GM19397 (cell line): ENCODE data around the gene DHRS7B.

Experiments used
- ATAC-seq: cut with Tn5 transposase; IDR thresholded peaks from one replicate; pipeline ENCODE4 v1.9.1; 2021; ENCODE audit warnings: mild to moderate bottlenecking, moderate library complexity; ENCODE audit not compliant: unreplicated experiment

The DHRS7B gene

DNA sequence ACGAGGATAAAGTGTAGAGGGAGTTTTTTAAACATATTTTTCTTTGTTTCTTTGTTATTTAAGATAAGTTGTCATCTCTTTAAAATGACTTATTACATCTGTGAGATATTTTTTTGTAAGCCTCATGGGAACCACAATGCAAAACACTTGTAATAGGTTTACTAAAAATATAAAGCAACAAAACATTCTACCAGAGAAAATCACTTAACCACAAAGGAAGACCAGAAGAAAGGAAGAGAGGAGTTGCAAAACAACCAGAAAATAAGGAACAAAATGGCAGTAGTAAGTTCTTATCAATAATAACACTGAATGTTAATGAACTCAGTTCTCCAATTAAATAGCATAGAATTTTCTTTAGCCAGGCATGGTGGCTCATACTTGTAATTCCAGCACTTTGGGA, 22.9 kb downstream of the DHRS7B start:
- ATAC-seq: no peak

DNA sequence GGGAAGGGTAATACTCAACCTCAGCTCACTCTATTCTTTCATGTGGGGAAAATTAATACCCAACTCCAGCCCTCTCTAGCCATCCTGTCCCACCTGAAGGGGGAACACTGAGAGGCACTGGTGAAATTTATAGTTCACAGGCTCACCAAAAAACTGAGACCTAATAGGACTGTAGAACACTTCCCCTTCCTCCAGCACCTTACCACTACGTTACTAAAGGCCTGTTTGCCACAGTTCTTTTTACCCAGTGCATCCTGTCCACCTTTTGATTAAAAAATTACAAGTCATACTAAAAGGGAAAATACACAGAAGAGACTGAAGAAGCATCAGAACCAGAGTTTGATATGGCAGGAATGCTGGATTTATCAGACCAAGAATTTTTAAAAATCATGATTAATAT, 26.0 kb downstream of the DHRS7B start:
- no peak for ATAC-seq

DNA sequence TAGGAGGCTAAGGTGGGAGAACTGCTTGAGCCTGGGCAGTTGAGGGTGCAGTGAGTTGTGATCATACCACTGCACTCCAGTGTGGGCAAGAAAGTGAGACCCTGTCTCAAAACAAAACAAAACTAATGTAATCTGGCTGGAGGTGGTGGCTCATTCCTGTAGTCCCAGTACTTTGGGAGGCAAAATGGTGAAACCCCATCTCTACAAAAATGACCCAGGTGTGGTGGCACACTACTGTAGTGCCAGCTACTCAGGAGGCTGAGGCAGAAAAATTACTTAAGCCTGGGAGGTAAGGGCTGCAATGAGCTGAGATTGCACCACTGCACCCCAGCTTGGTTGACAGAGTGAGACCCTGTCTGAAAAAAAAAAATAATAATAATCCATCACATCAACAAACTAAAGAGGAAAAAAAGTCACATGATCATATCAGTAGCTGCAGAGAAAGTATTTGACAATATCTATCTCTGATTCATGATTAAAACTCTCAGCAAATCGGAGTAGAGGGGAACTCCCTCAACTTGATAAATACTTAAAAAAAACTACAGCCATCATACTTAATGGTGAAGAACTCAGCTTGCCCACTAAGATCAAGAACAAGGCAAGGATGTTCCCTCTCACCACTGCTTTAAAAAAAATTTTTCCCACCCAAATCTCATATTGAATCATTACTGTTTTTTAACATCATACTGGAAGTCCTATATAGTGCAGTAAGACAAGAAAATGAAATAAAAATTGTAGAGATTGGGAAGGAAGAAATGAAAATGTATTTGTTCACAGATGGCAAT, 31.0 kb downstream of the DHRS7B start:
- no peak for ATAC-seq

DNA sequence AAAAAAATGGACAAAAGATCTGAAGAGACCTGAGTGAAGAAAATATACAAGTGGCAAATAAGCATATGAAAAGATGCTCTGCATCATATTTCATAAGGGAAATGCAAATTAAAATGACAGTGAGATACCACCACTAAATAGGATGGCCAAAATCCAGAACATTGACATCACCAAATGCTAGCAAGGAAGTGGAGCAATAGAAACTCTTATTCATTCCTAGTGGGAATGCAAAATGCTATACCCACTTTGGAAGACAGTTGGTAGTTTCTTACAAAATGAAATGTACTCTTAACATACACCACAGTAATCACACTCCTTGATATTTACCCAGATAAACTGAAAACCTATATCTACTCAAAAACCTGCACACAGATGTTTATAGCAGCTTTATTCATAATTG, 33.6 kb downstream of the DHRS7B start:
- ATAC-seq: no peak

DNA sequence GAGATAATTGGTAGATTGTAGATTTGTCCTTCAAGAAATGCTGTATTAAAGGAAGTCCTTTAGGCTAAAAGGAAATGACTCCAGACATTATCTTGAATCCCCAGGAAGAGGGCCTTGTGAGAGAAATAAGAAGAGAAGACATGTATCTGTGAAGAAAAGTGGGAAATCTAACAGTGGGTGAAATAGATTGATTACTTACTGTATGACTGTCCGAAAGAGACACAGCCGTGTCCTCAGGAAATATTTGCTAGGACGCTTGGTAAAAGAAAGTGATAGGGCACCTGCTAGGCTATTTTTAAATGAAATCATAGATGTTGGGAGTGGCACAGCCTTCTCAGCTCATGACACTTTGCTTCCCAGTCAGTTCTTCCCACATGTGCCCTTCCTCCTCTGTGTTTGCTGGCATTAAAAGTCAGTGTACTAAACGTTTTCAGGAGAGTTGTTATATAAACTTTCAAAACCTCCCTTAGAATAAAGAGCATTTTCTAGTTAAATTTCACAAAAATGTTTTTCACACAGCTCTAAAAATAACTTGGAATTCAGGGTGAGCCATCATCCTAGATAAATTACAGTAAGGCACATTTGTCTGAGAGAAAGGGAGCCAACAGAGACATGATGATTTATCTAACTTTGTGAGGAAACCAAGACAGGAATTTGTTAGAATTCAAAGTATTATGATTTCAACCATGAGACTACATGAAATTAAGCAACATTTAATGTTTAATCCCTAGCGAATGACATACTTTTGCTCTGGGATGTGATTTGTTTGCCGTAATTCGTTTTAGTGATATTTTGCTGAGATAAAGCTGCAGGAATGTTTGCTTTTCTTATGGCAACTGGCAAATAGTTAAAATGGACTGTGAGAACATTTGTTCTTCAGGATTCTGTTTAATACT, 35.0 kb downstream of the DHRS7B start:
- ATAC-seq: no peak

DNA sequence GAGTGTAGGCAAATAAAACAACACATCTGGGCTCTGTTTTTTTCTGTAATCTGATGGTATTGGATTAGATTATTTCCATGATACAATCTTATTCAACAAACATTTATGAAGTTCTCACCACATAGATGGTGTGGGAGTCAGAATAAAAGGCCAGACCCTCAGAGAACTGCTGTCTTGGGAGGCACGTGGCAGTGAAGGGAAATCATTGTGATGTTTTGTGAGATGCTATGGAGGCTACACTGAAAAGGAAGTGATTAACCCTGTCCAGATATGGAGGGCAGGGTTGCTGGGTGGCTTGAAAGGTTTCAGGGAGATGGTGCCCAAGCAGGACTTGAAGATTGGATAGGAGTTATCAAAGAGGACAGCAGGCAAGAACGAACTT, 35.6 kb downstream of the DHRS7B start:
- ATAC-seq: no peak

DNA sequence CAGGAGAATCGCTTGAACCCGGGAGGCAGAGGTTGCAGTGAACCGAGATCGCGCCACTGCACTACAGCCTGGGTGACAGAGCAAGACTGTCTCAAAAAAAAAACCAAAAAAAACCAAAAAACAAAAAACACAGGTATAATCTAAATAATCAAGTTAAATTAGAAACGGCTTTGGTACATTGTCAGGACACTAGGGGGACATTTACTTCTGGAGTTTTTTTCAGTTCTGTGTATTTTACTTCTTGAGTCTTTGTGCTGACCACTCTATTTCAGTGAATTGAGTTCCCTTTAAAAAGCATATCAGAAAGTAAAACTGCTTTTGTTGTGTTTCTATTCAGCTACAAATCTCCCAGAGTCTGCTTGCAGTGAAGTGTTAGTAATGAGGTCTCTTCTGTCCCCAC, 36.3 kb downstream of the DHRS7B start:
- no peak for ATAC-seq

DNA sequence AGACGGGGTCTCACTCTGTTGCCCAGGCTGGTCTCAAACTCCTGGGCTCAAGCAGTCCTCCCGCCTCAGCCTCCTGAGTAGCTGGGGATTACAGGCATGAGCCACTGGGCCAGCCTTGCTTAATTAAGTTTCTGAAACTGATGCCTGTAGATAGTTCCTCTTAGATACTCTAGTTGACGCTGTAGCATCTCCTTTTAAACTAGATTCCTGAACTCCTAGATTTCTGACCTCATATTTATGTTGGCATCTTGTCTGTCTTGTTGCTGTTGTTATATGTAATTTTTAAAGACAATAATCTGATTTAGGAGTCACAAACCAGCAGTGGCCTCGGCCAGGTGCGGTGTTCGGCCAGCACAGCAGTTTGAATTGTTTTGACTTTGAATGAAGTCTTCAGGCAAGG, 37.5 kb downstream of the DHRS7B start:
- ATAC-seq: no peak

DNA sequence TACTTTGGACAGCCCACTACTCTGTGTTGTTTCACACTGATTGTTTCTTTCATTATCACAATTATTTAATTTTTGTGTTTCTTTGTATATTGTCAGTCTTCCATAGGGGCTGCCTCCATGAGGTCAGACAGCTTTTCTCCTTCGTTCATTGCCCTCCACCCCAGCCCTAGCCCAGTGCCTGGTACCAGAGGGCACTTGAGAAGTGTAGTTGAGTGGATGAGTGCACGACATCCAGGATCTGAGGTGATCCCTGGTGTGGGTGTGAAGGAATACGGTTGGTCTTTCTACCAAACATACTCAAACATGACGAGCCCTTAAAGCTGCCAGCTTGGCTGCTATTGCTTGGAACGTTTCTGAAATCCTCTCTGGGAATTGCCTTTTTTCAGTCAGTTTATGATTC, 37.9 kb downstream of the DHRS7B start:
- no peak for ATAC-seq

DNA sequence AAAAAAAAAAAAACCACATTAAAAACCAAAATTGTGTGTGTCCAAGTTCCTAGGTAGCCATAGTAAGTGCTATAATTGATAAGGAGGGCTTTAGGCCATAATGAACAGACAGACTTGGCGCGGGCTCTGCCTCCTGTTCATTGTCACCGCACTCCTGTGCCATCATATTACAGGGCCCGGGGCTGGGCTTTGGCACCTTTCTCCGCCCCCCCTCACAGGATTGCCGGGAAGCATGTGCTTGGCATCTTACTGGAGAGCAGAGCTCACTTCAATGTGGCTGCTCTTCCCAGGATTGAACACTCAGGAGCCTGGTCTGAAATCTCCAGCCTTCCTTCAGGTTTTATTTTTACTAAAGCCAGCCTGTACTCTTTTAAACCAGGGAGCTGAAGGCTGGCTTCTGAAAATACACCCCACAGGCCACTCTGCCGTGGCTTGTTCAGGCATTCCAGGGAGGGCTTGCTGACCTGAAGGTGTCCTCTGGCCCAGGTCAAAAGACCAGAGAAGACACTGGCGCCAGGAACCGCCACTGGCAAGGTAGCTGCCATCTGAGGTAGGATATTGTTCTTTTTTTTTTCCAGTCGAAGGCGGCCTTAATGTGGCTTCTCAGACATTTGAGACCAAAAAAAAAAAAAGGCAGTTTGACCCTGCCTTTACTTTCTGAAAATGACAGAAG, 39.3 kb downstream of the DHRS7B start:
- ATAC-seq: no peak

DNA sequence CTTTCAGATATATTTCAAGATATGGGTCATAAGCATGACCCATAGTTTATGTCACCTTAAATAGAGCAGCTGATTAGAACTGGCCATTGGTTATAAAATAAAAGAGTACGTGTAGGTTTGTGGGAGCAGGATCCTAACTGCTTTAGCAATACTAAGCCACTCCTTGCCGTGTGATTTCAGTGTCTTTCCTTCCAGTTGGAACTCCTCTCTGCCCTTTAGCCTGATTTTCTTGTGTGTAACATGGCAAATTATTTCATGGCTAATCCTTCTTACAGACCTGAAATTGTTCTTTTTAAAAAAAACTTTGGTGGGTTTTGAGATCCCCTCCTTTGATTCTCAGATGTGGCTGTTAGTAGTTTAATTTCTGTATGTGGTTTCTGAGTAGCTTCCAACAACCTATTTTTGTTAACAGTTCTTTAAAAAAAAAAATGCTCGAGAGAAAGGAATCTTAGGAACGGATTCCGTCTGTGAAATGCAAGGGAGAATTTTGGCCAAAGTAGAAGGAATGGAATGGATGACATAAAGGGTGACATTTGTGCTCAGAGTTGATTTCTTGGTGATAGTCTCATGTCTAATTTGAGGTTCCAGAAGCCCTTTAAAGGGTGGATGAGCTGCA, 39.9 kb downstream of the DHRS7B start:
- no peak for ATAC-seq

DNA sequence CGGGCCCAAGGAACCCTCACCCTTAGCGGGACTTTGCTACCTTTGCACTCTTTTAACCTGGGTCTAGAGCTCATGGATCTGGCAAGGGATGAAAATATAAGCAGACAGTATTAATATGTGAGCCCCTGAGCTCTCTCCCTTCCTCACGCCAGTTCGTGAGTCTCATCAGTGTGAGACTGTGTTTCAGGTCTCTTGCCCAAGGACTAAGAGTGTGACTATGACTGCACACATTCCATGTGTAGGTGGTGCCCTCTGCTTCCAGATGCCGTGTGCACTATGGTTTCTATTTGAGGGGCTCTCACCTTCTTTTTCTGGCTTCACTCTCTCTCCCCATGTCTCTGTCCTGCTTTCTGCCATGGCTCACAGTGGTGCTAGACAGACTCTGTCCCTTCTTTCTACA, 40.5 kb downstream of the DHRS7B start:
- ATAC-seq: no peak

DNA sequence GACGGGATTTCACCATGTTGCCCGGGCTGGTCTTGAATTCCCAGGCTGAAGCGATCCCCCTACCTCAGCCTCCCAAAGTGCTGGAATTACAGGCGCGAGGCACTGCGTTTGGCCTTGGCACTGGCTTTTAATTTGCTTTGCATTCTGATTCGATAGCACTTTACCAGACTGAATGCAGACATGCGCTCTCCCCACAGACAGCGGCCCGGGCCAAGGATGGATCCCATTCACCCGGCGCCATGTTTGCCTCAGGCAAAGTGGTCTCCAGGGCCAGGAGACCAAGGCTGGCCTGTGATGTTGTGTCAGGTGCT, 41.7 kb downstream of the DHRS7B start:
- ATAC-seq: no peak

DNA sequence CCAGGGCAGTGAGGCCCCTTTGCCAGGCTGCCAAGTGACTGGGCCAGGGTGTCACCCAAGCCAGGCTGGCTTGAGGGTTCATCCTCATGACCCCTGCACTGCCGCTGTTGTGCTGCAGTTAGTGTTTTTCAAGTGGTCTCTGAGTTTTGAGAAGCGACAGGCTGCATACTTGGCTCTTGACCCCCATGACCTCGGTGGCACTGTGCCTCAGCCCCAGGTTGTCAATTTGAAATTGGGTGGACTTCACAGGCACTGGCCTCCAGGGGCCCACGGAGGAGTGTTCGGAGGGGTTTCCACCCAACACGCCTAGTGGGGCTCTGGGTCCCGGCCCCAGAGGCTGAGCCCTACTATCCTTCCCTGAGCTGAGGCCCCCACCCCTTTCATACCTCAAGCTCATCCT, 42.7 kb downstream of the DHRS7B start:
- no peak for ATAC-seq

DNA sequence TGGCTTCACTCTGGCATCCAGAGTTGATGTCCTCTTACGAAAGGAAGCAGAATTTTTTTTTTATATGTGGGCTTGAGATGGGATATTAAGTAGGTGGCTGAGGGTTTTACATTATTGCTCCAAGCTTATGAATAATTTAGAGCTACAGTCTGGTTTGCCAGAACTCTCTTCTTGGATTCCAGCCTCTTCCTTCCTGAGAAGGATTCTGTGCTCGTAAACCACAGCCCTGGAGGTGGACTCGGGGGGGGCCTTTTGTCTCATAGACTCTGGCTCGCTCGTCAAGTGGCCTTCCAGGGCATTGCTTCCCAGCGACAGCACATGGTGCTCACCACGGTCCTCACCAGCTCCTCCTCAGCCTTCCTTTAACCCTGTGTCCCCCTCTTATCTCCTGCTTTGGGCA, 44.0 kb downstream of the DHRS7B start:
- ATAC-seq: no peak

DNA sequence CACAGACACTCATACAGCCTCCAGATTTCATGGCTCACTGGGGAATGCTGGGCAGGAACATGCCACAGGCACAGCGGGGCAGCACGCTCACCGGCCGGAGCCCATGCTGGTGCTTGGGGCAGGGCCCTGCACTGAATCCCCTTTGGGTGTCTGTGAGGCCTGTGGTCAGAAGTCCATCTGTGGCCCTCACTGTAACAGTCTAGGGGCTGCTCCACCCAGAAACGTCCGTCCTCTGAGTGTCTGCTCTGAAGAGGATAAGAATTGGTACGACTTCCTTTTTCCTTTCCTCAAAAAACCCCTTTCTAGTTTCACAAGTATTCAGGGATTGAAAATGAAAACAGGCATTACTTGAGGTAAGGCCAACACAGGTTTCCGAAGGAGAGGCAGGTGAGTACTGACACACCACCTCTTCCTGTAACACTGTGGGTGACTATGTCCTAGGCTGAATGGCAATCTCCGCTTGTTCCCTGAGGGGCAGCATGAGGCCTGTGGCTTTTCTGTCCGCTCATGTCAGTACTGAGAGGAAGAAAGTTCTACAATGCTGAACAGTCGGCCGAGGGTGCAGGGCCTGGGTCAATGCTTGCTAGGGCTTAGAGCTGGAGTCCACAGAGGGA, 44.7 kb downstream of the DHRS7B start:
- ATAC-seq: peak; percentile 76

DNA sequence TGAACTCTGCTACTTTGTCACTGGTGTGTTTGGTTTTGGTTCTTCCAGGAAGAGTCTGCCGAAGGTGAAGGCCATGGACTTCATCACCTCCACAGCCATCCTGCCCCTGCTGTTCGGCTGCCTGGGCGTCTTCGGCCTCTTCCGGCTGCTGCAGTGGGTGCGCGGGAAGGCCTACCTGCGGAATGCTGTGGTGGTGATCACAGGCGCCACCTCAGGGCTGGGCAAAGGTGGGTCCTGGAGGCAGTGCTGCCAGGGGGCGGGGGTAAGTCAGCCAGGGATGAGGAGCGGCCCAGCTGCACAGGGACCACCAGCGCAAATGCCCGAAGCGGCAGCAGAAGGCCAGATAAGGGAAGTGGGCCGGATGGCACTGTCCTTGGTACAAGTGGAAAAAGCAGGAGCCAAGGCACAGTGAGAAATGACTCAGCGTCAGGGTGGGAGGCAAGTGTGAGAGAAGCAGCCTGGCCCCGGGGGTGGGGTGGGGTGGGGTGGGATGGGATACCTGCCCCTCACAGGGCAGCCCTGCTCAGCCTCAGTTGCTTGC, 45.3 kb downstream of the DHRS7B start:
- no peak for ATAC-seq

DNA sequence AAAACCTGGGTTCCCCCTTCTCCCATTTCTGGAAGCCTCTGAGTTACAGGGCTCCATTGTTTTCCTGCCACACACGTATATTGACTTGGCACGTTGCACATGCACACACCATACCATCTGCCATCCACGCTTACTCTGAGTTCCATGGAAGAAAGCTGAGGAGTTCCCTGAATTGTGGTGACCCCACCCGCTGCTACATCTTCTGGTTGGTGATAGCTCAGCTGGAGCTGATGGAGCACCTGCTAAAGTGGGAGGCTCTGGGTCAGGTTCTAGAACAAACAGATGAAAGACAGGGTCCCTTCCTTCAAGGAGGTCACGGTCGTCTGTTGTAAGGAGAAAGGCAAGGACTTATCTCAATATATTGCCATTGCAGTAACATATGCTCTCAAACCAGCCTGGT, 46.1 kb downstream of the DHRS7B start:
- no peak for ATAC-seq

DNA sequence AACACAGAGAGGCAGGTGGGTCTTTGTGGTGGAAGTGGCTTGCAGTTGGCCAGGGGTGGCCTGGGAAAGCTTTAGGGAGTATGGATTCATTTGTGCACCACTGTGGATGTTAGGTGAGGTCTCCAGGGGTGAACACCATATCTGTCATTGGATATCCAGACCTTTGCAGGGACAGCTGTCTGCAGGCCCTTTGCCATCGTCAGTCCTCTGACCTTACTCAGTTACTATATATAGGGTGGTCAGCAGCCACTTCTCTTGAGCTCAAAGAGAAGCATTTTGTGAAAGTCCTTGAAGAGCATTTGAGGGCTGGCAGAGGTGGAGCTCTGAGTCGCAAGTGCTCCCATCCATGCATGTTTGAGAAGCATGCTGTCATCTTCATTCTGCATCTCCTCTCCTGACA, 46.8 kb downstream of the DHRS7B start:
- no peak for ATAC-seq

DNA sequence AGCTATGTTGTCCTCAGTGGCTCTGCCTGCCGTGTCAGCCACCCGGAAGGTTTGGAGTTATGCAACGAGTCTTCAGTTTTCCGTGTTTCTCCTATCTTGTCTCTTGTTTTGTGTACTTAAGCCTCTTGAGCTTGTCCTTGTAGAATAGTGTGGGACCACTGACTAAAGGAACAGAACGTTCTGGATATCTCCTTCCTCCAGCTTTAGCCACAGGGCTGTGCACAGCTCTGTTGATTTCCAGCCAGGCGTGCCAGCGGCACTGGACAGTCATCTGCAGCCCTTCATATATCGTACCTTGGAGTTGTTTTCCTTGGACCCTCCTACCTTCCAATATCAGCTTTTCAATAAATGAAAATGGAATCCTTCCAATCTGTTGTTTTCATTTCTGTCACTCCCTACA, 47.4 kb downstream of the DHRS7B start:
- no peak for ATAC-seq

DNA sequence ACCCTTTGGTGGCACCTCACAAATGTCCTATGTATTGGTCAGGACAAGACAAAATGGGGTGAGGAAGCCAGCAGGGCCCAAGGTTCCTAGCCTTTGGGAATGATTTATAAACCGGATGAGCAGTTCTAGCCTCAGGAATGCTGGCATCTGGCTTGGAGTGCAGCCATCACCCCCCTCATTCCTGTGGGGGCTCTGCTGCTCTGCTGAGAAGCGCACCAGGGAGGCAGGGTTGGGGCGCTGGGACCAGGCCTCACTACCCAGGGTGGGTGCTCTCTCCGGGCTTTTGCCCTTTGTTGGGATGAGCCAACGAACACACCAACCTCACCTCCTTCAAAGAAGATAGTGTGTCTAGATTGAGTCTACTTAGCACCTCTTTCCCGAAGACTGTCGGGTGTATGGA, 47.9 kb downstream of the DHRS7B start:
- no peak for ATAC-seq
